C4-2B (cell line): Measurements from ENCODE around the gene UNK.

Source experiments
- H3K27ac ChIP-seq: fragments of 450-650 bp; 2 replicates; pipeline ENCODE4 v1.5.1; 2017
- CTCF ChIP-seq: fragments of 450-650 bp; conservative IDR thresholded peaks from 2 replicates; pipeline ENCODE4 v1.5.1; 2017; ENCODE audit warnings: mild to moderate bottlenecking
- ZFX ChIP-seq: fragments of 450-650 bp; IDR thresholded peaks from 2 replicates; pipeline ENCODE4 v1.6.1; 2017

The UNK gene, protein sequence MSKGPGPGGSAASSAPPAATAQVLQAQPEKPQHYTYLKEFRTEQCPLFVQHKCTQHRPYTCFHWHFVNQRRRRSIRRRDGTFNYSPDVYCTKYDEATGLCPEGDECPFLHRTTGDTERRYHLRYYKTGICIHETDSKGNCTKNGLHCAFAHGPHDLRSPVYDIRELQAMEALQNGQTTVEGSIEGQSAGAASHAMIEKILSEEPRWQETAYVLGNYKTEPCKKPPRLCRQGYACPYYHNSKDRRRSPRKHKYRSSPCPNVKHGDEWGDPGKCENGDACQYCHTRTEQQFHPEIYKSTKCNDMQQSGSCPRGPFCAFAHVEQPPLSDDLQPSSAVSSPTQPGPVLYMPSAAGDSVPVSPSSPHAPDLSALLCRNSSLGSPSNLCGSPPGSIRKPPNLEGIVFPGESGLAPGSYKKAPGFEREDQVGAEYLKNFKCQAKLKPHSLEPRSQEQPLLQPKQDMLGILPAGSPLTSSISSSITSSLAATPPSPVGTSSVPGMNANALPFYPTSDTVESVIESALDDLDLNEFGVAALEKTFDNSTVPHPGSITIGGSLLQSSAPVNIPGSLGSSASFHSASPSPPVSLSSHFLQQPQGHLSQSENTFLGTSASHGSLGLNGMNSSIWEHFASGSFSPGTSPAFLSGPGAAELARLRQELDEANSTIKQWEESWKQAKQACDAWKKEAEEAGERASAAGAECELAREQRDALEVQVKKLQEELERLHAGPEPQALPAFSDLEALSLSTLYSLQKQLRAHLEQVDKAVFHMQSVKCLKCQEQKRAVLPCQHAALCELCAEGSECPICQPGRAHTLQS

GRCh38 chr17:75784473-75785015 is at the start of gene UNK:
Gene UNK, plus strand, starts transcription at chr17:75784806. Its CDS starts 75 bp downstream, at chr17:75784881.
- H3K27ac ChIP-seq = peak within 1 kb of the TSS; percentile 93
- TF ChIP-seq CTCF (no peak), ZFX (no peak)

GRCh38 chr17:75736173-75736835 is 48.3 kb upstream of the UNK start:
- no peak overlapping the region for H3K27ac ChIP-seq
- TF ChIP-seq CTCF (no peak), ZFX (no peak)

- TF ChIP-seq CTCF = no peak
- no peak for TF ChIP-seq ZFX
- no peak overlapping the region for H3K27ac ChIP-seq
Observed at GRCh38 chr17:75737133-75737962, 47.3 kb upstream of the UNK start.

DNA sequence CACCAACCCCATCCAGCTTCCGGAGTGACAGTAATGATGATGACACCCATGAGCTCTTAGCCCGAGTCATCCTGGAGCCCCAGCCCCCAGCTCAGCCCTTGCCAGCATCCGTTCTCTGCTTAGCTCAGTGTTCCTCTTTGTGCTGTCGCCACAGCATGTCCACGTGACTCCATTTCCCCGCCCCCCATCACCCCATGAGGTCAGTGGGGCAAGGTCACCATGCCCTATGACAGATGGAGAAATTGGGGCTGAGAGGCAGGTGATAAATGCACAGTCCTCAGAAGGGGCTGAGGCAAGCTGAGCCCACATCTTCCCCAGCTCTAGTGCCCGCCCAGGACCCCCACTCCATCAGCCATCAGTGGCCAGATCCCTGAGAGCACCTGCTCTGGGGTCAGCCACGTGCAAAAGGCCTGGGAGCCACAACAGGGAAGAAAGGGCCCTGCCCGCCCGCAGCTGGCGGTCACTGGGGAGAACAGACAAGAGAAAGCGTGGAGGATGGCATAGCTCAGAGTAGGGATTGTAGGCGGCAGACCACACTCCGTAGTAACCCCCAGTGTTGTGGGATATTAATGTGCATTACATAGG is 46.3 kb upstream of the UNK start:
- no peak for TF ChIP-seq CTCF
- no peak for TF ChIP-seq ZFX
- no peak overlapping the region for H3K27ac ChIP-seq

GRCh38 chr17:75739174-75739573 is 45.4 kb upstream of the UNK start:
- no peak overlapping the region for H3K27ac ChIP-seq
- TF ChIP-seq CTCF (no peak), ZFX (no peak)

DNA sequence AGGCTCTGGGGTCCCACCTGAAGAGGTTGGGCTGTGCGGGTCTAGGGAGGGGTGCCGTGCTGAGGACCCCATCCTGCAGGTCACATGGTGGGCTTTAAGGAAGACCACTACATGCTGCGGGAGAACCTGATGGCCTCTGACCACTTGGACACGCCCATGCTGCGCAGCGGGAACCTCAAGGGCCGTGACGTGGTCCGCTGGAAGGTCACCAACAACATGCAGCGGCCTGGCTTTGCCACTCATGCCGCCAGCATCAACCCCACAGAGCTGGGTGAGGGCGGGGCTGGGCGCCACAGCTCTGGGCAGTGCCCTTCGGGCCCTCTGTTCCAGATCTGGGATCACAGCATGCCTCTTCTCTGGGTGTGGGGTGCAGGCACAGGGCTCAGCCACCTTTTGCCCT is 44.8 kb upstream of the UNK start:
- no peak for TF ChIP-seq CTCF
- no peak for TF ChIP-seq ZFX
- no peak overlapping the region for H3K27ac ChIP-seq
